SK-N-MC (cell line): ENCODE data around the gene COTL1.

ENCODE experiments used
- EZH2 ChIP-seq: fragments of 200-600 bp; sonication (generic); IDR thresholded peaks from one replicate; pipeline ENCODE4 v1.6.1; 2017; ENCODE audit warnings: antibody characterized with exemption
- POLR2AphosphoS5 ChIP-seq: IDR thresholded peaks from 2 replicates; pipeline ENCODE4 v1.6.1; 2012; ENCODE audit warnings: mild to moderate bottlenecking, low read depth, low read length, borderline replicate concordance

- no peak for TF ChIP-seq POLR2AphosphoS5
- TF ChIP-seq EZH2 = no peak
Observed at GRCh38 chr16:84548508-84548907, 69.4 kb downstream of the COTL1 start.
